NCI-H82 treated with DMSO at 0.1 percent for 48 hours (cell line): ENCODE results near the gene TYK2.

Experiments
- DNase-seq: peaks from one replicate; lab custom pipeline; 2025; ENCODE audit not compliant: unreplicated experiment; lab: John Stamatoyannopoulos, UW

The TYK2 gene

GRCh38 chr19:10316229-10317044 is 63.9 kb downstream of the TYK2 start:
- DNase-seq, result no peak

- peak; percentile 33 for DNase-seq
Observed at GRCh38 chr19:10315335-10316214, 64.8 kb downstream of the TYK2 start, which contains the start of gene FDX2. TSS of gene FDX2 (minus strand) at chr19:10316015. CDS start at chr19:10315996, 19 bp downstream.

- DNase-seq, result no peak
Observed at GRCh38 chr19:10309423-10309822, 70.9 kb downstream of the TYK2 start, which contains the start of gene ZGLP1. TSS of gene ZGLP1 (minus strand) at chr19:10309815.

GRCh38 chr19:10306327-10306726 is 74.0 kb downstream of the TYK2 start:
- no peak for DNase-seq

- peak; percentile 36 for DNase-seq
Observed at GRCh38 chr19:10305139-10305806, 75.1 kb downstream of the TYK2 start.
